K562 (cell line): ENCODE measurements around the gene CCDC60. TPM values are rescaled to one million over a fixed set of nuclear protein-coding genes. Genes with fewer than 3 reads are reported as not detected.

ENCODE experiments used
- ATAC-seq: fragments of 200-7000 bp; cut with Tn5 transposase; 3 replicates; pipeline ENCODE4 v1.9.1; 2020; ENCODE audit warnings: moderate library complexity
- BruUV-seq: library from RNA; stranded (reverse); fragments of 400-500 nt; replicated peaks from 2 replicates; lab custom pipeline; 2021; lab: Mats Ljungman, UMichigan
- CTCF ChIA-PET: fragments of 300-600 bp; formaldehyde crosslinking; extraction: SDS; loops from one replicate; lab custom pipeline; 2021; ENCODE audit warnings: low intra/inter-chr PET ratio; lab: Yijun Ruan, JAX
- POLR2A ChIA-PET: fragments of 300-600, 350-650 bp; sonication (Branson Sonifier 250); formaldehyde crosslinking; extraction: SDS; loops from one replicate; lab custom pipeline; 2021; ENCODE audit warnings: antibody characterized with exemption, inconsistent platforms; lab: Yijun Ruan, JAX
- DNase-seq, 4 experiments: peaks; one replicate each; pipeline versions ENCODE4 v3.0.0 to v3.0.0-alpha.2; 2011 to 2018; ENCODE audit warnings: low spot score in 3 of 4, mixed read lengths in 3 of 4; ENCODE audit errors: extremely low read depth in 1 of 4
- FAIRE-seq: peaks from 2 replicates; lab custom pipeline; 2011; peaks lifted over from hg19 to GRCh38; lab: Jason Lieb, UNC
- H2AFZ ChIP-seq: 2 replicates; pipeline ENCODE4 v1.6.0; 2011; ENCODE audit warnings: low read depth, low read length, control low read depth, inconsistent platforms
- H3K27ac ChIP-seq: fragments of 200-600 bp; 3 replicates; pipeline ENCODE4 v1.8.0; 2011; ENCODE audit warnings: low read depth, mild to moderate bottlenecking, control low read depth, inconsistent platforms, low read length, moderate library complexity, mixed read lengths; ENCODE audit errors: extremely low read depth
- H3K27me3 ChIP-seq, 2 experiments: fragments of 300-600 bp in 1 of 2; 2 replicates in 1 of 2; 3 replicates in 1 of 2; pipeline versions ENCODE4 v1.6.0 to v1.8.0; 2011; ENCODE audit warnings: inconsistent platforms in 2 of 2, low read length in 2 of 2, mild to moderate bottlenecking in 1 of 2, mixed read lengths in 1 of 2, moderate library complexity in 1 of 2; ENCODE audit not compliant: control insufficient read depth in 2 of 2, insufficient read depth in 2 of 2
- H3K36me3 ChIP-seq: fragments of 300-600 bp; 3 replicates; pipeline ENCODE4 v1.8.0; 2011; ENCODE audit warnings: mild to moderate bottlenecking, low read length, inconsistent platforms; ENCODE audit not compliant: control insufficient read depth, insufficient read depth
- H3K4me1 ChIP-seq, 2 experiments: fragments of 200-600 bp in 1 of 2; replicated peaks in 1 of 2; 2 replicates in 1 of 2; 3 replicates in 1 of 2; pipeline versions ENCODE4 v1.5.1 to v1.8.0; 2011; ENCODE audit warnings: inconsistent platforms in 2 of 2, low read length in 2 of 2, mild to moderate bottlenecking in 1 of 2, mixed read lengths in 1 of 2, moderate library complexity in 1 of 2; ENCODE audit not compliant: control insufficient read depth in 2 of 2, insufficient read depth in 2 of 2
- H3K4me2 ChIP-seq: 2 replicates; pipeline ENCODE4 v1.6.1; 2011; ENCODE audit warnings: low read length, control low read depth, inconsistent platforms, mixed read lengths; ENCODE audit not compliant: insufficient read depth
- H3K4me3 ChIP-seq: fragments of 200-600 bp; sonication (generic), shearing (Covaris generic); 2 replicates; pipeline ENCODE4 v1.5.1; 2016; ENCODE audit warnings: control low read depth, inconsistent platforms
- H3K79me2 ChIP-seq: fragments of 200-600 bp; 3 replicates; pipeline ENCODE4 v1.8.0; 2011; ENCODE audit warnings: low read length, inconsistent platforms; ENCODE audit not compliant: control insufficient read depth, insufficient read depth
- H3K9ac ChIP-seq, 2 experiments: 2 replicates each; pipeline versions ENCODE4 v1.6.0 to v1.6.1; 2011; ENCODE audit warnings: low read depth in 2 of 2, low read length in 2 of 2, control low read depth in 1 of 2, inconsistent platforms in 1 of 2, mild to moderate bottlenecking in 1 of 2, mixed read lengths in 1 of 2; ENCODE audit not compliant: insufficient read depth in 1 of 2
- H3K9me1 ChIP-seq: one replicate; pipeline ENCODE4 v1.6.0; 2011; ENCODE audit warnings: inconsistent platforms, mild to moderate bottlenecking, low read length, moderate library complexity; ENCODE audit not compliant: control insufficient read depth, insufficient read depth
- H3K9me3 ChIP-seq: replicated peaks from 2 replicates; pipeline ENCODE4 v1.5.1; 2011; ENCODE audit warnings: low read depth, low read length, inconsistent platforms; ENCODE audit not compliant: control insufficient read depth, insufficient read depth
- H4K20me1 ChIP-seq: replicated peaks from 2 replicates; pipeline ENCODE4 v1.6.1; 2011; ENCODE audit warnings: low read length, inconsistent platforms, mixed read lengths; ENCODE audit not compliant: control insufficient read depth, insufficient read depth
- RB1 ChIP-seq: fragments of 450-650 bp; IDR thresholded peaks from 2 replicates; pipeline ENCODE4 v1.6.1; 2017; ENCODE audit warnings: low read depth, mild to moderate bottlenecking
- SRSF3 ChIP-seq: fragments of 200-400 bp; formaldehyde crosslinking; IDR thresholded peaks from 2 replicates; pipeline ENCODE4 v1.6.1; 2016; ENCODE audit warnings: mild to moderate bottlenecking, low read length, moderate library complexity; ENCODE audit not compliant: insufficient read depth
- WGBS: fragments of 100-300 bp; shearing (Covaris generic); methylation state at CpG from one replicate; pipeline ENCODE4 v1.1.6; 2016; ENCODE audit warnings: low coverage, mixed read lengths; ENCODE audit not compliant: insufficient coverage; ENCODE audit errors: missing lambda C conversion rate; 5-methylcytosine and 5-hydroxymethylcytosine counted together
- in situ Hi-C: fragments of 300-500 bp; cut with MboI; formaldehyde crosslinking; loops from 4 replicates; pipeline ENCODE4 v1.15.0; 2018; ENCODE audit warnings: inconsistent platforms, mixed read lengths
- intact Hi-C: fragments of 100-400 bp; cut with micrococcal nuclease; formaldehyde crosslinking; loops from 2 replicates; pipeline ENCODE4 v1.14.2; 2022
- polyA plus RNA-seq, 8 experiments: library from polyadenylated mRNA; depleted of rRNA in 4 of 8; stranded (reverse) in 5 of 8; unstranded in 3 of 8; fragments of >200 nt; fragmentation: Nextera tagmentation in 2 of 8; fragmentation: Illumina TruSeq in 1 of 8; extraction: Ambion mirVana in 2 of 8; extraction: Trizol in 1 of 8; gene quantifications; 2 replicates each; pipeline versions ENCODE4 v1.2.1 to v1.2.3, GENCODE V29; 2011 to 2014; ENCODE audit warnings: inconsistent platforms in 1 of 8, missing spikeins in 1 of 8
- total RNA-seq, 7 experiments: library from RNA; depleted of rRNA in 6 of 7; stranded (reverse); fragments of >200 nt in 6 of 7; fragmentation: Illumina TruSeq in 2 of 7; extraction: Trizol in 2 of 7; gene quantifications; 2 replicates each; pipeline versions ENCODE4 v1.2.1 to v1.2.3, GENCODE V29; 2011 to 2021; ENCODE audit warnings: low replicate concordance in 1 of 7
- TF ChIP-seq, protein P1 (sequence below): fragments of 450-650 bp; IDR thresholded peaks from 2 replicates; pipeline ENCODE4 v1.6.1; 2017; ENCODE audit warnings: mild to moderate bottlenecking, moderate library complexity
- TF ChIP-seq, protein P2 (sequence below): sonication (generic); formaldehyde crosslinking; IDR thresholded peaks from 2 replicates; pipeline ENCODE4 v1.8.0; 2022; ENCODE audit warnings: missing genetic modification reagents, mild to moderate bottlenecking, moderate library complexity, borderline replicate concordance
- TF ChIP-seq, protein P3 (sequence below): fragments of 250-450 bp; sonication (Bioruptor Pico); IDR thresholded peaks from 2 replicates; pipeline ENCODE4 v1.8.0; 2021; ENCODE audit warnings: moderate library complexity, mild to moderate bottlenecking, inconsistent platforms
- TF ChIP-seq, protein P4 (sequence below): fragments of 450-650 bp; IDR thresholded peaks from 2 replicates; pipeline ENCODE4 v1.6.1; 2016; ENCODE audit warnings: low read depth, mild to moderate bottlenecking, moderate library complexity

Gene CCDC60
- total and polyA plus RNA-seq, 9 of the 15 experiments (the other 6 are each of a cell fraction or from before 2014, with no cell fraction given): not detected

DNA sequence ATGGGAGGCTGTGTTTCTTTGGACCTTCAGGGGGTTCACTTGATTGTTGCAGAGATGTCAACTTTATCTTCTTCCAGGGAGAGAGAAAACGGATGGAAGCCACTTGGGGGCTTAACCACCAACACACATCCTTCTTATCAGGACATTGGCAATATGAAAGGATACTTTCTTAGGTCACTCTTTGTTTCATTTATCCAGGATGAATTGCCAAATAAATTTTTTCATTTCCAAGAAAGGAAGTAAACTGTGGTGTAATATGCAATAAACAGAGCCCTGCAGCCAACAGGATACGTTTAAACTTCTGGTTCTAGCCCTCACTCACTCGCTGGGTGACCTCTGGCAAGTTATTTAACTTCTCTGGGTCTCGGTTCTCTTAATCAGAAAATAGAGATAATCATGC, 77.8 kb downstream of the CCDC60 start:
- no peaks in the 10 kb centered on the region for H3K9me1 ChIP-seq
- H3K79me2 ChIP-seq: no peaks in the 10 kb centered on the region
- H3K9me3 ChIP-seq: no peaks in the 10 kb centered on the region
- H4K20me1 ChIP-seq: 0 out of 2 replicates have a peak, but pooled peaks cover 3% of the 10 kb centered on the region
- H2AFZ ChIP-seq: no peak overlapping the region
- no peaks in the 10 kb centered on the region for H3K36me3 ChIP-seq
- H3K27ac ChIP-seq: no peak overlapping the region
- ATAC-seq (no peak), FAIRE-seq (no peak), DNase-seq (no peak)
- no peak overlapping the region for H3K4me2 ChIP-seq
- ChIA-PET CTCF (no interaction called here), POLR2A (no interaction called here)
- H3K9ac ChIP-seq: no peak overlapping the region
- intact Hi-C loops: loop anchor here (5.0 kb wide), 2 partner anchors 390 to 1005 kb away; no protein-coding TSS in a partner anchor
- 4% methylated on average over 4 of the region's 4 CpGs for WGBS
- H3K4me3 ChIP-seq: no peak overlapping the region
- BruUV-seq: no TSS peak
- in situ Hi-C loops: no loop called here
- no peaks in the 10 kb centered on the region for H3K4me1 ChIP-seq
- TF ChIP-seq SRSF3 (no peak), RB1 (no peak)
- TF ChIP-seq, protein P1, sequence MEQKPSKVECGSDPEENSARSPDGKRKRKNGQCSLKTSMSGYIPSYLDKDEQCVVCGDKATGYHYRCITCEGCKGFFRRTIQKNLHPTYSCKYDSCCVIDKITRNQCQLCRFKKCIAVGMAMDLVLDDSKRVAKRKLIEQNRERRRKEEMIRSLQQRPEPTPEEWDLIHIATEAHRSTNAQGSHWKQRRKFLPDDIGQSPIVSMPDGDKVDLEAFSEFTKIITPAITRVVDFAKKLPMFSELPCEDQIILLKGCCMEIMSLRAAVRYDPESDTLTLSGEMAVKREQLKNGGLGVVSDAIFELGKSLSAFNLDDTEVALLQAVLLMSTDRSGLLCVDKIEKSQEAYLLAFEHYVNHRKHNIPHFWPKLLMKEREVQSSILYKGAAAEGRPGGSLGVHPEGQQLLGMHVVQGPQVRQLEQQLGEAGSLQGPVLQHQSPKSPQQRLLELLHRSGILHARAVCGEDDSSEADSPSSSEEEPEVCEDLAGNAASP: no peak
- TF ChIP-seq, protein P2, sequence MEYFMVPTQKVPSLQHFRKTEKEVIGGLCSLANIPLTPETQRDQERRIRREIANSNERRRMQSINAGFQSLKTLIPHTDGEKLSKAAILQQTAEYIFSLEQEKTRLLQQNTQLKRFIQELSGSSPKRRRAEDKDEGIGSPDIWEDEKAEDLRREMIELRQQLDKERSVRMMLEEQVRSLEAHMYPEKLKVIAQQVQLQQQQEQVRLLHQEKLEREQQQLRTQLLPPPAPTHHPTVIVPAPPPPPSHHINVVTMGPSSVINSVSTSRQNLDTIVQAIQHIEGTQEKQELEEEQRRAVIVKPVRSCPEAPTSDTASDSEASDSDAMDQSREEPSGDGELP (CRISPR knock-in tag): no peak
- TF ChIP-seq, protein P3, sequence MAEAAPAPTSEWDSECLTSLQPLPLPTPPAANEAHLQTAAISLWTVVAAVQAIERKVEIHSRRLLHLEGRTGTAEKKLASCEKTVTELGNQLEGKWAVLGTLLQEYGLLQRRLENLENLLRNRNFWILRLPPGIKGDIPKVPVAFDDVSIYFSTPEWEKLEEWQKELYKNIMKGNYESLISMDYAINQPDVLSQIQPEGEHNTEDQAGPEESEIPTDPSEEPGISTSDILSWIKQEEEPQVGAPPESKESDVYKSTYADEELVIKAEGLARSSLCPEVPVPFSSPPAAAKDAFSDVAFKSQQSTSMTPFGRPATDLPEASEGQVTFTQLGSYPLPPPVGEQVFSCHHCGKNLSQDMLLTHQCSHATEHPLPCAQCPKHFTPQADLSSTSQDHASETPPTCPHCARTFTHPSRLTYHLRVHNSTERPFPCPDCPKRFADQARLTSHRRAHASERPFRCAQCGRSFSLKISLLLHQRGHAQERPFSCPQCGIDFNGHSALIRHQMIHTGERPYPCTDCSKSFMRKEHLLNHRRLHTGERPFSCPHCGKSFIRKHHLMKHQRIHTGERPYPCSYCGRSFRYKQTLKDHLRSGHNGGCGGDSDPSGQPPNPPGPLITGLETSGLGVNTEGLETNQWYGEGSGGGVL (CRISPR knock-in tag): no peak
- TF ChIP-seq, protein P4, sequence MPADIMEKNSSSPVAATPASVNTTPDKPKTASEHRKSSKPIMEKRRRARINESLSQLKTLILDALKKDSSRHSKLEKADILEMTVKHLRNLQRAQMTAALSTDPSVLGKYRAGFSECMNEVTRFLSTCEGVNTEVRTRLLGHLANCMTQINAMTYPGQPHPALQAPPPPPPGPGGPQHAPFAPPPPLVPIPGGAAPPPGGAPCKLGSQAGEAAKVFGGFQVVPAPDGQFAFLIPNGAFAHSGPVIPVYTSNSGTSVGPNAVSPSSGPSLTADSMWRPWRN: no peak
- peaks cover 0 to 5% of the 10 kb centered on the region in 2 experiments; a peak in 2 of 5 replicates for H3K27me3 ChIP-seq
